ENCODE measurements around the gene PLEKHM2.
"Not testable (repeated sequence)": the region's sequence is repeated elsewhere in the genome, so short reads cannot be mapped to it uniquely, and the experiment has no call there.

The PLEKHM2 gene, protein sequence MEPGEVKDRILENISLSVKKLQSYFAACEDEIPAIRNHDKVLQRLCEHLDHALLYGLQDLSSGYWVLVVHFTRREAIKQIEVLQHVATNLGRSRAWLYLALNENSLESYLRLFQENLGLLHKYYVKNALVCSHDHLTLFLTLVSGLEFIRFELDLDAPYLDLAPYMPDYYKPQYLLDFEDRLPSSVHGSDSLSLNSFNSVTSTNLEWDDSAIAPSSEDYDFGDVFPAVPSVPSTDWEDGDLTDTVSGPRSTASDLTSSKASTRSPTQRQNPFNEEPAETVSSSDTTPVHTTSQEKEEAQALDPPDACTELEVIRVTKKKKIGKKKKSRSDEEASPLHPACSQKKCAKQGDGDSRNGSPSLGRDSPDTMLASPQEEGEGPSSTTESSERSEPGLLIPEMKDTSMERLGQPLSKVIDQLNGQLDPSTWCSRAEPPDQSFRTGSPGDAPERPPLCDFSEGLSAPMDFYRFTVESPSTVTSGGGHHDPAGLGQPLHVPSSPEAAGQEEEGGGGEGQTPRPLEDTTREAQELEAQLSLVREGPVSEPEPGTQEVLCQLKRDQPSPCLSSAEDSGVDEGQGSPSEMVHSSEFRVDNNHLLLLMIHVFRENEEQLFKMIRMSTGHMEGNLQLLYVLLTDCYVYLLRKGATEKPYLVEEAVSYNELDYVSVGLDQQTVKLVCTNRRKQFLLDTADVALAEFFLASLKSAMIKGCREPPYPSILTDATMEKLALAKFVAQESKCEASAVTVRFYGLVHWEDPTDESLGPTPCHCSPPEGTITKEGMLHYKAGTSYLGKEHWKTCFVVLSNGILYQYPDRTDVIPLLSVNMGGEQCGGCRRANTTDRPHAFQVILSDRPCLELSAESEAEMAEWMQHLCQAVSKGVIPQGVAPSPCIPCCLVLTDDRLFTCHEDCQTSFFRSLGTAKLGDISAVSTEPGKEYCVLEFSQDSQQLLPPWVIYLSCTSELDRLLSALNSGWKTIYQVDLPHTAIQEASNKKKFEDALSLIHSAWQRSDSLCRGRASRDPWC

DNA sequence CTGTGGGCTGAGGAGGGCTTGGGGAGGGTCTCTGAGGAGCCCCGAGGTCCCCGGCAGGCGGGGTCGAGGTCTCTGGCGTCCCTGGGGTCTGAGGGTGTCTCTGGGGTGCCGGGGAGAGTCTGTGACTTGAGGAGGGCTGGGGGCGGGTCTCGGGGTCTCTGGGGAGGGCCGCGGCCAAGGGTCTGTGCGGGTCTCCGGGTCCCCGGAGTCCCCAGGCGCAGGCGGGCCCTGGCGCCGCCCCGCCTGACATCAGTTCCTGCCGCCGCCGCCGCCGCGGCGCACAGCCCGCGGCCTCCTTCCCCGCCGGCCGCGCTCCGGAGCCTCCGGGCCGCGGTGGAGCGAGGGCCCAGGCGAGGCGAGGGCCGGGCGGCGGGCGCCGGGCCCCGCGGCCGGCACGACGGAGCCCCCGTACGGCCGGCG, at the start of gene PLEKHM2:
Gene PLEKHM2 (plus strand): TSS at position 279 of the 420 bp plus-strand sequence. CDS start 239 bp downstream, outside the sequence.
- no peak for DNase-seq (ENCODE audit: low read depth in 2 of 2)

DNA sequence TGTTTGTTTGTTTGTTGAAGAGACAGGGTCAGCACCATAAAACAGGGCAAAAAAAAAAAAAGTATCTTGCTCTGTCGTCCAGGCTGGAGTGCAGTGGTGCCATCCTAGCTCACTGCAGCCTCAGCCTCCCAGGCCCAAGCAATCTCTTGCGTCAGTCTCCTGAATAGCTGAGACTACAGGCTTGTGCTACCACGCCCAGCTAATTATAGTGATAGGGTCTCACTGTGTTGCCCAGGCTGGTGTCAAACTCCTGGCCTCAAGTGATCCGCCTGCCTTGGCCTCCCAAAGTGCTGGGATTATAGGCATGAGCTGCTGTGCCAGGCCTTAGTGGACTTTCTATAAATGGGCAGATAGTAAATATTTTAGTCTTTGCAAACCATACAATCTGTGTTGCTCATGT, 47.7 kb upstream of the PLEKHM2 start:
- no peak for DNase-seq (ENCODE audit: low read depth in 2 of 2)

DNA sequence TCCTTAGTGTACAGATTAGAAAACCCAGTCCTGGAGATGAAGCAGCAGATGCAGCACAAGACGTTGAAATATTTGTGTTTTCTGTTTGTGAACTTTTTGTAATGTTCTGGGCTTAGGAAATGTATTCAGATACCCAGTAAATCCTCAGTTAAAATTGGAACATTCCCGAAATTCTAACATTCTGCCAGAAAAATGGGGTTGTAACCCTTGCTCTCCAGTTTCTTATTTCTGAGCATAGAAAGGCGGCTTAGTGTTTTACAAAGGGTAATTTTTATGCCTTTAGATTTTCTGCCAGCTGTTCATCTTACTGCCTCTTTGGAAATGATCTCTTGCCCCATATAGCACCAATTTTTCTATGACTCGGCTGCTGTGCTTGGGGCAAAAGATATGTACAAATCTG, 46.3 kb upstream of the PLEKHM2 start:
- no peak for DNase-seq (ENCODE audit: low read depth in 2 of 2)

DNA sequence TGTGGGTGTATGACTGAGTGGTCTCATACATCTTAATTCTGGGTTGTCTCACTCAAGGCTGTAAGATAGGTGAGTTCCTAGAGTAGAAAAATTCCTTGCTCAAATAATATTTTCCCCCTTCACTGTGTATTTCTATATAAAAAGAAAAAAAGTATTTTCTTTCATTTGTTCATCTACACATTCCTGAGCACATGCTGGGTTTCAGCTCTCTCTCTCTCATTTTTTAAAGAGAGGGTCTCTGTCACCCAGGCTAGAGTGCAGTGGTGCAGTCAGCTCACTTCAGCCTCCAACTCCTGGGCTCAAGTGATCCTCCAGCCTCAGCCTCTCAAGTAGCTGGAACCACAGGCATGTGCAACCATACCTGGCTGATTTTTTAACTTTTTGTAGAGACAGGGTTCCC, 44.9 kb upstream of the PLEKHM2 start:
- DNase-seq (ENCODE audit: low read depth in 2 of 2) = no peak

DNA sequence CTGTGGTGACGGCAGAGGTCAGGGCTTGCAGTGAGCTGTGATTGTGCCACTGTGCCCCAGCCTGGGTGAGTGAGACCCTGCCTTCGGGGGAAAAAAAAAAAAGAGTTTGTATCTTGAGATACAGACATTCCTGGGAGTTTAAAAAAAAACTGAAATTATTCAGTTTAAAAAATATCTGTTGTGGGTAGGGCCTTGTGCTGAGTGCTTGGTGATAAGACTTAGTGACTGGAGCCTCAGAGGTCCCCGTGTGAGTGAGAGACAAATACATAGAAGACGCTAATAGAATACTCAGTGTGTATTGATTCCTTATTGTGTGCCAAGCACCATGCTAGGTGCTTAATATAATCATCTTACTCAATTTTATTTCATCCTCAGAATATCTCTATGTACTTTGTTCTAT, 44.2 kb upstream of the PLEKHM2 start:
- no peak for DNase-seq (ENCODE audit: low read depth in 2 of 2)

DNA sequence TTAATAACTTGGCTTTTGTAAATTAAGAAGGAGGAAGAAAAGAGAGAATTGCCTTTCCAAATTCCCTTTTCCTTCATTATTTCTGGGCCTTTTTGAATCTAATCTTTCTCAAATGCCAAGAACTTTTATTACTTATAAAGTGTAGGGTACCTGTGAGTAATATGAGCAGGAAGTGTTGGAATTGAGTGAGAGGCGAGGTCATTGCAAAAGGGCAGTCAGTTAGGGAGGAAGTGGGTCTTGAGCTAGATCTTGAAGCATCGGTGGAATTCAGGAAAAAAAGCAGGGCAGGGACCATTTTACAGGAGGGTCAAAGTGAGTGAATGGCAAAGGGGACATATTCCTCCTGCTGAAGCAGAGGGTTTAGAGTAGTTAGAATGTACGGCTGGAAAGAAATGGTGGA, 43.5 kb upstream of the PLEKHM2 start:
- DNase-seq (ENCODE audit: low read depth in 2 of 2) = no peak

DNA sequence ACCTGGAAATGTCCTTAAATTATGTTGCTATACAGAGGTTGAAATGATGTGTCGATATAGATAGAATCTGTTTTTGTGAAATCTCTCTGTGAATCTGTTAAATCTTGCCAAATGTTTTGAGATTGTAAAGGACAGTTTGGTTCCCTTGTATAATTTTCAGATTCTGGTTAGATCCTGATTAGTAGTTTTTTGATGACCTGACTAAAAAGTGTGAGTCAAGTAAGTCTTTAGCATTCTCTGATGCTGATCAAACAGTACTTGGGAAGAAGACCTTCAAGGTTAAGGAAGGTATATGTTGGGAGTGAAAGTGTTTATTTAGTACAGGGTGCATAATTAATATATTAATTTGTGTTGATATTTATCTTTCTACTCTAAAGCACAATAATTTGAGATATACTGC, 34.2 kb upstream of the PLEKHM2 start:
- DNase-seq (ENCODE audit: low read depth in 2 of 2) = no peak

DNA sequence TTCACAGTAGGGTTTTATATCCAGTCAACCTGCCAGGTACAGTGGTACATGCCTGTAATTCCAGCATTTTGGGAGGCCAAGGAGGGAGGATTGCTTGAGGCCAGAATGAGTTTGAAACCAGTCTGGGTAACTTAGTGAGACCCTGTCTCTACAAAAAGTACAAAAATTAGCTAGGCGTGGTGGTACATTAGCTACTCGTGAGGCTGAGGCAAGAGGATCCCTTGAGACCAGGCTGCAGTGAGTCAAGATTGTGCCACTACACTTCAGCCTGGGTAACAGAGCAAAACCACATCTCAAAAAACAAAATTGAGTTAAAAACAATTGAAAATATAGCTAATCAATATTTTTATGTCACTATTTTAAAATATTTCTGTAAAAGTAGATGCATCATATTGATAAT, 33.7 kb upstream of the PLEKHM2 start:
- no peak for DNase-seq (ENCODE audit: low read depth in 2 of 2)

DNA sequence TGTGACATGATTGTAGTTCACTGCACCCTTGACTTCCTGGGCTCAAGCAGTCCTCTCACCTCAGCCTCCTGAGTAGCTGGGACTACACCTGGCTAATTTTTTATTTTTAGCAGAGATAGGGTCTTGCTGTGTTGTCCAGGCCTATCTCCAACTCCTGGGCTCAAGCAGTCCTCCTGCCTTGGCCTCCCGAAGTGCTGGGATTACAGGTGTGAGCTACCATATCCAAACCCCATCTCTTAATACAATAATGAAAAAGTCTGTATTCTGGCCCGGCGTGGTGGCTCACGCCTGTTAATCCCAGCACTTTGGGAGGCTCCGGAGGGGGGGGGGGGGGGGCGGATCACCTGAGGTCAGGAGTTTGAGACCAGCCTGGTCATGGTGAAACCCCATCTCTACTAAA, 32.0 kb upstream of the PLEKHM2 start:
- DNase-seq (ENCODE audit: low read depth in 2 of 2) = not testable (repeated sequence)

DNA sequence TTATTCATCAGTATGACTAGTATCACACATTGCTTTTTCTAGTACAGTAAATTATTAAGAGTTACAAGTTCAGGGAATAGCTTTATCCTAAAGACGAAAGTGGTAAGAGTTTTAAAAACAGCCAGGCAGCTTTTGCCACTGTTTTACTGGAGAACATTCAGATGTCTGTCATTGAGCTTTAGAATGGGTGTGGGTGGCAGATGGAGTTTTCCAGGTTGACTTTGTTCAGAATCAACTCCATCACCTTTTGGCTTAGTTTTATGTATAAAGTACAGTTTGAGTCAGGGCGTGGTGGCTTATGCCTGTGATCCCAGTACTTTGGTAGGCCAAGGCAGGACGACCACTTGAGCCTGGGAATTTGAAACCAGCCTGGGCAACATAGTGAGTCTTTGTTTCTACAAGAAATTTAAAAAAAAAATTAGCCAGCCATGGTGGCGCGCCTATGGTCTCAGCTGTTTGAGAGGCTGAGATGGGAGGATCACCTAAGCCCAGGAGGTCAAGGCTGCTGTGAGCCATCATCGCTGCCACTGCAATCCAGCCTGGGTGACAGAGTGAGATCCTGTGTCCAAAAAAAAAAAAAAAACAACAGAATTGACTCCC, 29.9 kb upstream of the PLEKHM2 start:
- no peak for DNase-seq (ENCODE audit: low read depth in 2 of 2)

DNA sequence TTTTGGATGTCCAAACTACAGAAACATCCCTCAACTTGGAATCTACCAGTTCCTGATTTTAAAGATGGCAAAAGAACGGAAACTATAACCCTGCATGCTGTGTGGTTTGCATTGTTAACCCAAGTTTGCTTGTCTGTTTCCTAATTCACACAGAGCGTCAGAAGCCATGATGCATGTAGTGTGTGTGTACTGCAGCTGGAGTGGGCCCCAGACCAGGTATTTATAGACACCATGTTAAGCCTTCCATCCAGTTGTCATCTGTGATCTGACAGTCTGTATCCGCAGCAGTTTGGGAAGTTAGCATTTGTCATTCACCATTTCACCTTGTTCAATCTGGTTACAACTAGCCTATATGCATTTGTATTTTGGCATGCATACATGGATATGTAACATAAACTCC, 27.7 kb upstream of the PLEKHM2 start:
- no peak for DNase-seq (ENCODE audit: low read depth in 2 of 2)

DNA sequence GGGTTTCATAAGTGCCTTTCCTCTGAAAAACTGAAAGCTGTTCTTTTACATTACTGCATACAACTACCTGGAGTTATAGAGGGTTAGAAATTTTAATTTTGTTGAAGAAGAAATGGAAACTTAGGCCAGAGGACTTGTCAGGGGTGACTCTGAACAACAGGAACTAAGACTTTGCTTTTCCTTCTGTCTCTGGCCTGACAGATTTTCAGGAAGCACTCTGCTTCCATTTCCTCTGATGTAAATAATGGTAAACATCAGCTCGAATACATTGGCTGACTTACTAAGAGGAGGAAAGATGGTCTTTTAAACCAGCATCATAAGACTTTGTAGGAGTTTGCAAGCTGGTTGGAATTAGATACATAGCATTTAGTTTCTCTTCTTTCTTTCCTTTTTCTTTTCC, 27.1 kb upstream of the PLEKHM2 start:
- DNase-seq (ENCODE audit: low read depth in 2 of 2) = no peak

DNA sequence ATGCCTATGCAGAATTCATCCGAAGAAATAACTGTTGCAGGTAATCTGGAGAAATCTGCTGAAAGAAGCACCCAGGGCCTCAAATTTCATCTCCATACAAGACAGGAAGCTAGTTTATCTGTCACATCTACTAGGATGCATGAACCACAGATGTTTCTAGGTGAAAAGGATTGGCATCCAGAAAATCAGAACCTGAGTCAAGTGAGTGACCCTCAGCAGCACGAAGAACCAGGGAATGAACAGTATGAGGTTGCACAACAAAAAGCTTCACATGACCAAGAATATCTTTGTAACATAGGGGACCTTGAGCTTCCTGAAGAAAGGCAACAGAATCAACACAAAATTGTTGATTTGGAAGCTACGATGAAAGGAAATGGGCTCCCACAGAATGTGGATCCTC, 24.0 kb upstream of the PLEKHM2 start:
- no peak for DNase-seq (ENCODE audit: low read depth in 2 of 2)

DNA sequence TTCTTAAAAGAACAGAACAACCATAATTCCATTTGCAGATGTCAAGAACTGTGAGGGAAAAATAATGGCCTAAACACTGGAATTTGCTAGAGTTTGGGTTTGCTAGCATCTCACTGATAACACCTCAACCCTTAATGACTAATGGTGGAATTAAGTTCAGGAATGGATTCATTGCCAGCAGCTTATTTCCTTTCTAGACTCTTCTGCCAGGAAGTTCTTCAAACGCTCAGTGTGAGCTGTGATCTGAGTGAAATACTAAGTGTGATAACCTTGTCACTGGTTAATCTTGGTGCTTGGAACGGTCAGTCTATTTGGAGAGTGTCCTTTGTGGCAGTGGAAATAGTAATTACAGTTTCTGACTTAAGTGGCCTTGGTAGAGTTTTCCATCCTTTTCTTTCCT, 21.6 kb upstream of the PLEKHM2 start:
- no peak for DNase-seq (ENCODE audit: low read depth in 2 of 2)

DNA sequence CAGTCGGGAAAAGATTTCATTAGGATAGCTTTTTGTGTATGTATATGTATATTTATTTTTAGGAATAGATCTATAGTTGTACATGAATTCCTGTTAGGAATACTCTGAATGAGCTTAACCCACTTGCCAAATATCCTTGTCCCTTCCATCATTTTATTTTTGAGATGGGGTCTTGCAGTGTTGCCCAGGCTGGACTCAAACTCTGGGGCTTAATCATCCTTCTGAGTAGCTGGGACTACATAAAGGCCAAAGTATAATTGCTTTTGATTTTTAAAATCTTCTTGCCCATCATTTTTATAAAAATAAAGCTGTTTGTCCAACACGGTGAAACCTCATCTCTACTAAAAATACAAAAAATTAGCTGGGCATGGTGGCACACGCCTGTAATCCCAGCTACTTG, 20.2 kb upstream of the PLEKHM2 start:
- DNase-seq (ENCODE audit: low read depth in 2 of 2) = no peak

DNA sequence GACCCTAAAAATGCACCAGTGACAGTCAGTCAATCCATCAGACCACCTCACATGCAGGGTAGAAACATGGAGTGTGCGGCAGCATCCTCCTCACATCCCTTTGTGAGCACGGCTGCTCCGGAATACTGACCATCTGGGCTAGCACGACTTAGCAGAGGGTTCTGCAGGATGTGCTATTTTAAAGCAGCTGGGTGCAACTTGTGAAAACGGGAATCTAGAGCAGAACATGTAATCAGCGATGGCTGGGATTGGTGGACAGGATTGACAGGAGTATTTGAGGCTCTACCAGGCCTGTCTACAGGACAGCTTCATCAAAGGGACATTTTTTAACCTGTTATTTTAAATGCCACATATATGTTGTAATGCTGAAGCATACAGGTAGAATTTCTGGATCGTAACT, 16.8 kb upstream of the PLEKHM2 start:
- DNase-seq (ENCODE audit: low read depth in 2 of 2) = no peak

DNA sequence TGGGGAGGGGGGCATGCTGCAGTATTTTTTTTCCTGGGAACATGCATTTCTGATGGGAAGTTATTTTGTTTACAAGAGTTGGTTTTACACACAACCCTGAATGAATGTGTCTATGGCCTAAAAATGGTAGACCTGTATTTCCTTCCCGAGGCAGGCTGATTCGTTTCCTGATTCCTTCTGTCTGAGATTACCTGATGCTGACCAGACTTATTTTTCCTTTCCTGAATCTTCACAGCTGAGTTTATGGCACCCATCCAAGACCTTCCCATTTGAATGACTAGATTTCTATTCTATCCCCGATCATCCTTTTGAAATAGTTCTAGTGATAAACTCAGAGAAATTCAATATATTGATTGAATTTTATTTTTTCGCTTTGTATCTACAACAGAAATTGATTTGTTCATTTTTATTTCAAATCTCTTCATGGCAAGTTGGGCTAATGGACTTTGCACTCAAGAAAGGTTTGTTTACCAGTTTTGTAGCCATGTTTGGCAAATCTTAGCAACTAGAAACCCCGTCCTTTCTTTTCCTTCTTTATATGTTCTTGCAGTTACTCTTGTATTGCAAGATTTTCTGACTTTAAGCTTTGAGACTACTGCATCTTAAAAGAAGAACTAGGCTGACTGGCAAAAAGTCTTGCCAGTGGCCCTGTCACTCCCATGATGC, 15.9 kb upstream of the PLEKHM2 start:
- DNase-seq (ENCODE audit: low read depth in 2 of 2) = no peak

DNA sequence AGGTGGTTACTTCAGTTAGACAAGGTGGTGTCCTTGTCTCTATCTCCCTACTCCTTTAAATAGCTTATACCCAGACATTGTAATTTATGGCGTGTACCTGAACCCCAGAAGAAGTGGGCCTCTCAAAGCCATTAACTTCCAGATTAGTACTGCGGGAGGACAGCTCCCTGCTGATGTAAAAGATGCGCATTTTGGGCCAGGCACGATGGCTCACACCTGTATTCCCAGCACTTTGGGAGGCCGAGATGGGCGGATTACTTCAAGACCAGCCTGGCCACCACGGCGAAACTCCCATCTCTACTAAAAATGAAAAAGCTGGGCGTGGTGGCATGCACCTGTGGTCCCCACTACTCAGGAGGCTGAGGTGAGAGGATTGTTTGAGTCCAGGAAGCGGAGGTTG, 15.0 kb upstream of the PLEKHM2 start:
- DNase-seq (ENCODE audit: low read depth in 2 of 2) = no peak

DNA sequence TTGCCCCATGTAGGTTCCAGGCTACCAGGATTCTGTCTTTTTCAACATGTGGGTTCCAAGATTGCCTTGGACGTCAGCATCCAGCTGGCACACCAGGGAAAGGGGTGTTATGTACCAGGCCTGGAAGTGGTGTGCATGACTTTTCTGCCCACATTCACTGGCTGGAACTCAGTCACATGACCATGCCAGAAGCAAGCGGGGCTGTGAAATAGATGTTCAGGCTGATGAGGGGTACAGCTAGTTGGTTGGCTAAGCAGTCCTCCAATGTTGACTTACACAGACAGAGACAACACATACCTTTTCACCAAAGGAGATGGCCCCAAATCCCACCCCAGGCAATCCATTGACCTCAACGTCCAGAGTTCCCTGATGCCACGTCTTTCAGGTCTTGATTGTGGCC, 14.3 kb upstream of the PLEKHM2 start:
- no peak for DNase-seq (ENCODE audit: low read depth in 2 of 2)

DNA sequence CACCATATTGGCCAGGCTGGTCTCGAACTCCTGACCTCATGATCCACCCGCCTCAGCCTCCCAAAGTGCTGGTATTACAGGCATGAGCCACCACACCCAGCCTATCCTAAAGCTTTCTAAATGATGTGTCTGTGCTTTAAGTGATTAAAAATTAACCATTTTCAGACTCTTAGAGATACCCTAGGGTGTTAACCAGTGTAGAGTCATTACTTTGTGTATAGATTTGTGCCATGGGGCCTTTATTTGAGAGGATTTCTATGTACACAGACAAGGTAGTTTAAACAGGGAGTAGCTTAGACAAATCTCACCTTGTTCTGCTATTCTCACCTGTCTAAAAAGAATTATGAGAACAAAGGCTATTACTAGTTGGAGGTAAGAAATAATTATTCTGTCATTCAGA, 12.7 kb upstream of the PLEKHM2 start:
- no peak for DNase-seq (ENCODE audit: low read depth in 2 of 2)

DNA sequence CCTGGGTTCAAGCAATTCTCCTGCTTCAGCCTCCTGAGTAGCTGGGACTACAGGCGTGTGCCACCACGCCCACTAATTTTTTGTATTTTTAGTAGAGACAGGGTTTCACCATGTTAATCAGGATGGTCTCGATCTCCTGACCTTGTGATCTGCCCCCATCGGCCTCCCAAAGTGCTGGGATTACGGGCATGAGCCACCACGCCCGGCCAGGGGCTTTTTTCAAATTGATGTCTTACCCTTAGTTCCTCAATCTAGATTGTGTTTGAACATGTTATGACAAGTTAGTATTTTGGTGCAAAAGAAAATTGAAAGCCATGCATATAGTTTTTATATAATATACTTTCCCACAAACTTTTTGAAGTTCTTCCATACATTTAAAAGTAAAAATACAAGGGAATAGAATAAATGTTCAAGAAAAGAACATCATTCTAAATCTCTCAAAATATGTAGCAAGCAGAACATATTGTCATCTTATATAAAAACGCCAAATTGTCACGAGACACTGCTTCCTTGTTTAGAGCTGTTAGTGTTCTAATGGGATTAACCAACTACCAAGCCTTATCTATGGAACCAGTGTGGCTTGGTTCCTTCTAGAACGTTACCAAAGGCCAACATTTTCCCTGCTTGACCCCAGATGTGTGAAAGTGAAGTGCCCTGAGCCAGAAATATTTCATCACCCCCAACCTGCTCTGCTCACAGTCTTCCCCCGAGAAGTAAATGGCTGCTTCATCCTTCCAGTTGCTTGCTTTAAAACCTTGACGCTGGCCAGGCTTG, 9.5 kb upstream of the PLEKHM2 start:
- no peak for DNase-seq (ENCODE audit: low read depth in 2 of 2)

All from stimulated activated CD8-positive, alpha-beta memory T cell treated with anti-CD3 and anti-CD28 coated beads, Interleukin-7, amount 100 ng/mL, for 1 hour (primary cell).